OCI-LY3 (cell line): ENCODE data around the gene ASB6.

Experiments
- EZH2phosphoT487 ChIP-seq: fragments of 200-600 bp; shearing (Covaris generic); IDR thresholded peaks from 2 replicates; pipeline ENCODE4 v1.6.1; 2018; ENCODE audit warnings: antibody characterized with exemption, mixed run types, low read depth
- TF ChIP-seq, protein P1 (sequence below): fragments of 200-600, 300-600 bp; sonication (generic); IDR thresholded peaks from 2 replicates; pipeline ENCODE4 v1.5.1; 2014; ENCODE audit warnings: antibody characterized with exemption, low read length, low read depth

DNA sequence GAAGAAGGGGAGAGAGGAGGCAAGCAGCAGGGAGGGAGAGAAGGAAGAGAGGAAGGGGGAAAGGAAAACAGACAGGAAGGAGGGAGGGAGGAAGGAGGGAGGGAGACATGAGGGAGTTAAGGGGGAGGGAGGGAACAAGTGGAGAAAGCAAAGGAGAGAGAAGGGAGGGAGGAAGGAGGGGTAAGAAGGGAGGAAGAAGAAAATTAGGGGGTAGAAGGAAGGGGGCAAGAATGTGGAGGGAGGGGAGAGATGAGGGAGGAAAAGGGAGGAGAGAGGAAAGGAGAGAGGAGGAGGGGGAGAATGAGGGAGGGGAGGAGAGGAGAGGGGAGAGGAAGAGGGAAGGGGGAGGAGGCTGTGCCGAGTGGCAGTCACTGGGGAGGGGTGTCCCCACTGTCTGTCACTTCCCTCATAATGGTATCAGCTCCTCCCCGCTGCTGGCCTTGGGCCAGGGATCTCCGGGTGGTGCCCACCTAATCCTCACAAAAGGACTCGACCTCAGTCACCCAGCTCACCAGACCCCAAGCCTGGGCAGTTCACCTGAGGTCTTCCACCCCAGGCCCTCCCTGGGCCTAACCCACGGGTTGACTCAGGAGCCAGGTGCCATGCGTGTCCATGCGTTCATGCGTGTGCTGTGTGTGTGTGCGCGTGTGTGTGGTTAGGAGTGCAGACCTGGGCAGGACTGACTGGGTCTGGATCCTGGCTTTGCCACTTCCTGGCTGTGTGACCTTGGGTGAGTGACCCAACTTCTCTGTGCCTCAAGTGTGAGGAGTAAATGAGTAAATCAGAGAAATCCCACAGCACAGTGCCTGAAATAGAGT lies 39.1 kb downstream of the ASB6 start:
- TF ChIP-seq, protein P1, sequence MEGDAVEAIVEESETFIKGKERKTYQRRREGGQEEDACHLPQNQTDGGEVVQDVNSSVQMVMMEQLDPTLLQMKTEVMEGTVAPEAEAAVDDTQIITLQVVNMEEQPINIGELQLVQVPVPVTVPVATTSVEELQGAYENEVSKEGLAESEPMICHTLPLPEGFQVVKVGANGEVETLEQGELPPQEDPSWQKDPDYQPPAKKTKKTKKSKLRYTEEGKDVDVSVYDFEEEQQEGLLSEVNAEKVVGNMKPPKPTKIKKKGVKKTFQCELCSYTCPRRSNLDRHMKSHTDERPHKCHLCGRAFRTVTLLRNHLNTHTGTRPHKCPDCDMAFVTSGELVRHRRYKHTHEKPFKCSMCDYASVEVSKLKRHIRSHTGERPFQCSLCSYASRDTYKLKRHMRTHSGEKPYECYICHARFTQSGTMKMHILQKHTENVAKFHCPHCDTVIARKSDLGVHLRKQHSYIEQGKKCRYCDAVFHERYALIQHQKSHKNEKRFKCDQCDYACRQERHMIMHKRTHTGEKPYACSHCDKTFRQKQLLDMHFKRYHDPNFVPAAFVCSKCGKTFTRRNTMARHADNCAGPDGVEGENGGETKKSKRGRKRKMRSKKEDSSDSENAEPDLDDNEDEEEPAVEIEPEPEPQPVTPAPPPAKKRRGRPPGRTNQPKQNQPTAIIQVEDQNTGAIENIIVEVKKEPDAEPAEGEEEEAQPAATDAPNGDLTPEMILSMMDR, result no peak
- TF ChIP-seq EZH2phosphoT487, result no peak
